Measurements from ENCODE around the gene PTPRR. TPM values are rescaled to one million over a fixed set of nuclear protein-coding genes. Genes with fewer than 3 reads are reported as not detected.

PTPRR gene
- total and polyA plus RNA-seq, 4 donors = 6.2 to 32.7 (median 17.5) TPM

- Histone ChIP-seq H3K9me3 (ENCODE audit: control insufficient read depth, insufficient read depth, low read length) (no peaks in the 10 kb centered on the region), H3K27ac (ENCODE audit: low read depth, low read length) (no peak overlapping the region), H3K36me3 (ENCODE audit: control insufficient read depth, insufficient read depth, low read length) (no peaks in the 10 kb centered on the region), H3K27me3 (ENCODE audit: control insufficient read depth, insufficient read depth, low read length) (no peaks in the 10 kb centered on the region), H3K4me3 (ENCODE audit: low read depth, low read length) (peak overlapping the region; percentile 39), H3K4me1 (ENCODE audit: control insufficient read depth, insufficient read depth, low read length) (peaks cover 10% of the 10 kb centered on the region)
- WGBS (ENCODE audit: insufficient coverage) = no CpG with 5 or more reads among the region's 2 CpGs
- peak in 2 of 6 donors; percentile 17 to 69 for DNase-seq (ENCODE audit: low read depth in 4 of 6, low spot score in 6 of 6)
These were observed 1.4 kb downstream of the PTPRR start for GRCh38 chr12:70919176-70919575.

GRCh38 chr12:70918321-70918720 lies 2.2 kb downstream of the PTPRR start:
- Histone ChIP-seq H3K4me3 (ENCODE audit: low read depth, low read length) (no peak overlapping the region), H3K9me3 (ENCODE audit: control insufficient read depth, insufficient read depth, low read length) (no peaks in the 10 kb centered on the region), H3K36me3 (ENCODE audit: control insufficient read depth, insufficient read depth, low read length) (no peaks in the 10 kb centered on the region), H3K27me3 (ENCODE audit: control insufficient read depth, insufficient read depth, low read length) (no peaks in the 10 kb centered on the region), H3K4me1 (ENCODE audit: control insufficient read depth, insufficient read depth, low read length) (peaks cover 10% of the 10 kb centered on the region), H3K27ac (ENCODE audit: low read depth, low read length) (no peak overlapping the region)
- DNase-seq (ENCODE audit: low read depth in 4 of 6, low spot score in 6 of 6) = peak in 1 of 6 donors; percentile 22
- WGBS (ENCODE audit: insufficient coverage) = no CpG with 5 or more reads among the region's 1 CpG

GRCh38 chr12:70910666-70911065 lies 9.9 kb downstream of the PTPRR start:
- Histone ChIP-seq H3K27ac (ENCODE audit: low read depth, low read length) (no peak overlapping the region), H3K4me1 (ENCODE audit: control insufficient read depth, insufficient read depth, low read length) (no peaks in the 10 kb centered on the region), H3K4me3 (ENCODE audit: low read depth, low read length) (no peak overlapping the region), H3K36me3 (ENCODE audit: control insufficient read depth, insufficient read depth, low read length) (no peaks in the 10 kb centered on the region), H3K27me3 (ENCODE audit: control insufficient read depth, insufficient read depth, low read length) (no peaks in the 10 kb centered on the region), H3K9me3 (ENCODE audit: control insufficient read depth, insufficient read depth, low read length) (no peaks in the 10 kb centered on the region)
- DNase-seq (ENCODE audit: low read depth in 4 of 6, low spot score in 6 of 6) = no peak
- WGBS (ENCODE audit: insufficient coverage) = 71% methylated on average over 1 of the region's 1 CpG

- Histone ChIP-seq H3K4me1 (ENCODE audit: control insufficient read depth, insufficient read depth, low read length) (no peaks in the 10 kb centered on the region), H3K27me3 (ENCODE audit: control insufficient read depth, insufficient read depth, low read length) (no peaks in the 10 kb centered on the region), H3K36me3 (ENCODE audit: control insufficient read depth, insufficient read depth, low read length) (no peaks in the 10 kb centered on the region), H3K9me3 (ENCODE audit: control insufficient read depth, insufficient read depth, low read length) (no peaks in the 10 kb centered on the region), H3K27ac (ENCODE audit: low read depth, low read length) (no peak overlapping the region), H3K4me3 (ENCODE audit: low read depth, low read length) (no peak overlapping the region)
- DNase-seq (ENCODE audit: low read depth in 4 of 6, low spot score in 6 of 6) = no peak
- 100% methylated on average over 1 of the region's 1 CpG for WGBS (ENCODE audit: insufficient coverage)
These were observed 11.6 kb downstream of the PTPRR start for GRCh38 chr12:70908978-70909377.

GRCh38 chr12:70907412-70907811 lies 13.1 kb downstream of the PTPRR start:
- Histone ChIP-seq H3K4me1 (ENCODE audit: control insufficient read depth, insufficient read depth, low read length) (no peaks in the 10 kb centered on the region), H3K36me3 (ENCODE audit: control insufficient read depth, insufficient read depth, low read length) (no peaks in the 10 kb centered on the region), H3K27ac (ENCODE audit: low read depth, low read length) (no peak overlapping the region), H3K9me3 (ENCODE audit: control insufficient read depth, insufficient read depth, low read length) (no peaks in the 10 kb centered on the region), H3K27me3 (ENCODE audit: control insufficient read depth, insufficient read depth, low read length) (no peaks in the 10 kb centered on the region), H3K4me3 (ENCODE audit: low read depth, low read length) (no peak overlapping the region)
- DNase-seq (ENCODE audit: low read depth in 4 of 6, low spot score in 6 of 6) = no peak
- WGBS (ENCODE audit: insufficient coverage) = 67% methylated on average over 1 of the region's 2 CpGs

- Histone ChIP-seq H3K27ac (ENCODE audit: low read depth, low read length) (no peak overlapping the region), H3K27me3 (ENCODE audit: control insufficient read depth, insufficient read depth, low read length) (no peaks in the 10 kb centered on the region), H3K9me3 (ENCODE audit: control insufficient read depth, insufficient read depth, low read length) (no peaks in the 10 kb centered on the region), H3K36me3 (ENCODE audit: control insufficient read depth, insufficient read depth, low read length) (no peaks in the 10 kb centered on the region), H3K4me1 (ENCODE audit: control insufficient read depth, insufficient read depth, low read length) (no peaks in the 10 kb centered on the region), H3K4me3 (ENCODE audit: low read depth, low read length) (no peak overlapping the region)
- DNase-seq (ENCODE audit: low read depth in 4 of 6, low spot score in 6 of 6) = no peak
- no CpG with 5 or more reads among the region's 1 CpG for WGBS (ENCODE audit: insufficient coverage)
These were observed 24.6 kb downstream of the PTPRR start for GRCh38 chr12:70895956-70896355.

- H3K9me3 ChIP-seq (ENCODE audit: control insufficient read depth, insufficient read depth, low read length) = no peaks in the 10 kb centered on the region
- no peaks in the 10 kb centered on the region for H3K36me3 ChIP-seq (ENCODE audit: control insufficient read depth, insufficient read depth, low read length)
- DNase-seq (ENCODE audit: low read depth in 4 of 6, low spot score in 6 of 6) = no peak
- no peak overlapping the region for H3K4me3 ChIP-seq (ENCODE audit: low read depth, low read length)
- no peak overlapping the region for H3K27ac ChIP-seq (ENCODE audit: low read depth, low read length)
- H3K4me1 ChIP-seq (ENCODE audit: control insufficient read depth, insufficient read depth, low read length) = no peaks in the 10 kb centered on the region
- no peaks in the 10 kb centered on the region for H3K27me3 ChIP-seq (ENCODE audit: control insufficient read depth, insufficient read depth, low read length)
- 100% methylated on average over 3 of the region's 5 CpGs for WGBS (ENCODE audit: insufficient coverage)
These were observed 27.9 kb downstream of the PTPRR start for GRCh38 chr12:70892593-70892992.

GRCh38 chr12:70890895-70891832 lies 29.4 kb downstream of the PTPRR start:
- Histone ChIP-seq H3K36me3 (ENCODE audit: control insufficient read depth, insufficient read depth, low read length) (no peaks in the 10 kb centered on the region), H3K9me3 (ENCODE audit: control insufficient read depth, insufficient read depth, low read length) (no peaks in the 10 kb centered on the region), H3K27ac (ENCODE audit: low read depth, low read length) (no peak overlapping the region), H3K4me1 (ENCODE audit: control insufficient read depth, insufficient read depth, low read length) (no peaks in the 10 kb centered on the region), H3K27me3 (ENCODE audit: control insufficient read depth, insufficient read depth, low read length) (no peaks in the 10 kb centered on the region), H3K4me3 (ENCODE audit: low read depth, low read length) (no peak overlapping the region)
- WGBS (ENCODE audit: insufficient coverage) = no CpG with 5 or more reads among the region's 1 CpG
- peak in 1 of 6 donors; percentile 27 for DNase-seq (ENCODE audit: low read depth in 4 of 6, low spot score in 6 of 6)

GRCh38 chr12:70885956-70886355 lies 34.6 kb downstream of the PTPRR start:
- H3K4me1 ChIP-seq (ENCODE audit: control insufficient read depth, insufficient read depth, low read length) = no peaks in the 10 kb centered on the region
- no peak overlapping the region for H3K27ac ChIP-seq (ENCODE audit: low read depth, low read length)
- WGBS (ENCODE audit: insufficient coverage) = 79% methylated on average over 2 of the region's 3 CpGs
- no peaks in the 10 kb centered on the region for H3K36me3 ChIP-seq (ENCODE audit: control insufficient read depth, insufficient read depth, low read length)
- DNase-seq (ENCODE audit: low read depth in 4 of 6, low spot score in 6 of 6) = peak in 2 of 6 donors; percentile 29 to 52
- H3K27me3 ChIP-seq (ENCODE audit: control insufficient read depth, insufficient read depth, low read length) = no peaks in the 10 kb centered on the region
- H3K4me3 ChIP-seq (ENCODE audit: low read depth, low read length) = no peak overlapping the region
- H3K9me3 ChIP-seq (ENCODE audit: control insufficient read depth, insufficient read depth, low read length) = no peaks in the 10 kb centered on the region

GRCh38 chr12:70883855-70884254 lies 36.7 kb downstream of the PTPRR start:
- no peaks in the 10 kb centered on the region for H3K4me1 ChIP-seq (ENCODE audit: control insufficient read depth, insufficient read depth, low read length)
- H3K4me3 ChIP-seq (ENCODE audit: low read depth, low read length) = no peak overlapping the region
- H3K27me3 ChIP-seq (ENCODE audit: control insufficient read depth, insufficient read depth, low read length) = no peaks in the 10 kb centered on the region
- no peaks in the 10 kb centered on the region for H3K9me3 ChIP-seq (ENCODE audit: control insufficient read depth, insufficient read depth, low read length)
- no peak overlapping the region for H3K27ac ChIP-seq (ENCODE audit: low read depth, low read length)
- no peaks in the 10 kb centered on the region for H3K36me3 ChIP-seq (ENCODE audit: control insufficient read depth, insufficient read depth, low read length)
- no CpG with 5 or more reads among the region's 1 CpG for WGBS (ENCODE audit: insufficient coverage)
- no peak for DNase-seq (ENCODE audit: low read depth in 4 of 6, low spot score in 6 of 6)
